Endothelial cell of umbilical vein (primary cell): ENCODE data around the gene LHX5.

Experiments used
- CTCF ChIP-seq, 2 donors: IDR thresholded peaks; 1 replicate in 1 of 2; 2 replicates in 1 of 2; pipeline ENCODE4 v1.5.1; 2011; ENCODE audit warnings: low read length in 2 of 2, mild to moderate bottlenecking in 2 of 2, moderate library complexity in 2 of 2, control low read depth in 1 of 2, inconsistent platforms in 1 of 2, low read depth in 1 of 2; ENCODE audit not compliant: insufficient read depth in 1 of 2; ENCODE audit errors: extremely low read depth in 1 of 2
- EZH2 ChIP-seq: IDR thresholded peaks from 2 replicates; pipeline ENCODE4 v1.6.1; 2012; ENCODE audit warnings: borderline replicate concordance, low read depth, mild to moderate bottlenecking, moderate library complexity, low read length, inconsistent platforms; ENCODE audit not compliant: severe bottlenecking
- FOS ChIP-seq: IDR thresholded peaks from 2 replicates; pipeline ENCODE4 v1.6.1; 2011; ENCODE audit warnings: mild to moderate bottlenecking, low read length, moderate library complexity, borderline replicate concordance; ENCODE audit not compliant: insufficient read depth
- GATA2 ChIP-seq: IDR thresholded peaks from 2 replicates; pipeline ENCODE4 v1.7.0; 2011; ENCODE audit warnings: low read depth, mild to moderate bottlenecking, moderate library complexity, mixed read lengths, low read length; ENCODE audit not compliant: insufficient read length, insufficient read depth
- MAX ChIP-seq: IDR thresholded peaks from 2 replicates; pipeline ENCODE4 v1.6.1; 2011; ENCODE audit not compliant: insufficient read depth, insufficient read length
- MYC ChIP-seq: IDR thresholded peaks from one replicate; pipeline ENCODE4 v1.6.1; 2011; ENCODE audit warnings: mild to moderate bottlenecking, low read depth, low read length
- POLR2A ChIP-seq: IDR thresholded peaks from 2 replicates; pipeline ENCODE4 v1.6.1; 2012; ENCODE audit warnings: low read depth, mild to moderate bottlenecking, control low read depth, low read length

- TF ChIP-seq CTCF (IDR thresholded peaks at IDR 0.05; ENCODE audit: extremely low read depth in 1 of 2, insufficient read depth in 1 of 2, low read depth in 1 of 2, low read length in 2 of 2) (no peak), EZH2 (no peak), POLR2A (no peak), MAX (no peak), FOS (no peak), GATA2 (no peak), MYC (no peak)
Measured at GRCh38 chr12:113500782-113501311, 29.2 kb upstream of the LHX5 start.
